ENCODE measurements around the gene CCDC78. TPM values are rescaled to one million over a fixed set of nuclear protein-coding genes. Genes with fewer than 3 reads are reported as not detected.

CCDC78 gene
- total RNA-seq, 1 donor from 2014 or later = 7.6 TPM

DNA sequence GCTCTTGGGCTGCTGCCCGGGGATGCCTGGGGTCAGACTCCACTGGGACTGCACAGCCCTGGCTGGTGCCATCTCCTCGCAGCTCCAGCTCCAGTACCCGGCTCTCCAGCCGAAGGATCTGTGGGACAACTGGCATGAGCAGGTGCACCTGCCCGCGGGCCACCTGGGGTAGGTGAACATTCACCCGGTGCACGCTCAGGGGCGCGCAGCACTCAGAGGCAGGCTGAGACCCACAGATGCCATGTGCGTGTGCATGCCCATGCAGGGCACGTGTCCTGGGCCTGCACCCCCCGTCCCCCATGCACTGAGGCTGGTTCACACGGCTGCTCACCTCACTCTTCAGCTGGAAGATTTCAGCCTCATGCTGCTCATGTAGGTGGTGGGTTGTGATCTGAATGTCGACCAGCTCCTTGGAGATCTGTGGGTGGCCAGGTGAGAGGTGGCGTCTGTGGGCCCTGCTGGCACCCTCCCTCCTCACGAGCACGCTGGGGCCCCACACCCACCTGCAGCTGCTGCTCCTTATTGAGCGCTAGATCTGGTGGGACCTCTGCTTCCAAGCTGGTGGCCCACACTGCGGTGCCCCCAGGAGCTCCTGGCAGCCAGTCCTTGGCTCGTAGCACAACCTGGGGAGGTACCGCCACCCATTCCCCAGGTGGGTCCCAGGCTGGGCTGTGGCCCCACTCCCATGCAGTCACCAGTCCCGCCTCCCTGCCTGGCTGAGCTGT is 618 bp downstream of the CCDC78 start:
- Histone ChIP-seq H3K27me3 (no peaks in the 10 kb centered on the region), H3K9me3 (no peaks in the 10 kb centered on the region), H3K4me3 (no peak overlapping the region), H3K36me3 (no peaks in the 10 kb centered on the region), H3K4me1 (peaks cover 50% of the 10 kb centered on the region), H3K27ac (no peak overlapping the region)
- intact Hi-C loops (cut with DNase I) = no loop called here
- DNase-seq (ENCODE audit: extremely low spot score in 2 of 2) = no peak
- TF ChIP-seq CTCF (IDR thresholded peaks at IDR 0.05) = no peak
- no peak for TF ChIP-seq POLR2A (IDR thresholded peaks at IDR 0.05)
- TF ChIP-seq POLR2AphosphoS5 (IDR thresholded peaks at IDR 0.05; ENCODE audit: insufficient read depth in 1 of 2, low read depth in 1 of 2) = no peak

GRCh38 chr16:725041-725376 is 1.2 kb downstream of the CCDC78 start:
- no peak for TF ChIP-seq CTCF (IDR thresholded peaks at IDR 0.05)
- no peak for TF ChIP-seq POLR2A (IDR thresholded peaks at IDR 0.05)
- no peak for TF ChIP-seq POLR2AphosphoS5 (IDR thresholded peaks at IDR 0.05; ENCODE audit: insufficient read depth in 1 of 2, low read depth in 1 of 2)
- Histone ChIP-seq H3K4me1 (peaks cover 56% of the 10 kb centered on the region), H3K27ac (no peak overlapping the region), H3K36me3 (no peaks in the 10 kb centered on the region), H3K4me3 (no peak overlapping the region), H3K9me3 (no peaks in the 10 kb centered on the region), H3K27me3 (no peaks in the 10 kb centered on the region)
- no peak for DNase-seq (ENCODE audit: extremely low spot score in 2 of 2)
- intact Hi-C loops (cut with DNase I) = no loop called here

DNA sequence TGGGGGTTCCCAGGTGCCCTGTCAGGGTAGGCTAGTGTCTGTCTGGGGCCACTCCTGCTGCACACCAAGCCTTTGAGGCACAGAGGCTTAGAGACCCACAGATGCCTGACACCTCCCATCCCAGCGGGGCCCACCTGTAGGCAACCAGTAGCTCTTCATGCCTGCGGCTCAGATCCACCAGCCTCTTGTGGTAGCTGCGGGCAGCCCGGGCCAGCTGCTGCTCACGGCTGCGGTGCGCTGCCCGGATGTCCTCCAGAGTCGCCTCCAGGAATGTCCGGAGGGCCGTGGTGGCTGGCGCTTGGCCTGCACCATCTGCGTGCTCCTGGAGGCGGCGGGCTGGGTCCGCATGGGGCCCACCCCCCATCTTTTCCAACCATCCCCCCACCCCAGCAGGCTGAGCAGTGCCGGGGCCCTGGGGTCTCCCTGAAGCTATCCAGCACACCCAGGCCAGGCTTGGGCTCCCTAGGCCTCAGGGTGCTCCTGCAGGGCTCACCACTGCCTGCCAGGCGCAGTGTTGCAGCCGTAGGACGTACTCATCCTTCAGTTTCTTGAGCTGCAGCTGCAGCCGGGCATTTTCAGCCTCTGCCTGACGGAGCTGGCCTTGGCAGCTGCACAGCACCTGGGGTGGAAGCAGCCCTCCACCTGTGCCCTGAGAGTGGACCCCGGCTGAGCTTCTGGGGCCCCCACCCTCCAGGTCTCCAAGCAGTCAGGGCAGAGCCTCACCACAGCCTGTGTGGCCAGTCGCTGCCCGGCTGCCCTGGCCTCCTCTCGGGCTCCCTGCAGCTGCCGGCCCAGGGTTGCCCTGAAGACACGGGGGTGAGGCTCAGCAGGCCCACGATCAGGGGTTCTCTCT is 1.8 kb downstream of the CCDC78 start:
- H3K4me3 ChIP-seq = no peak overlapping the region
- no peaks in the 10 kb centered on the region for H3K27me3 ChIP-seq
- no peak for TF ChIP-seq POLR2A (IDR thresholded peaks at IDR 0.05)
- no peak for TF ChIP-seq CTCF (IDR thresholded peaks at IDR 0.05)
- no peak for TF ChIP-seq POLR2AphosphoS5 (IDR thresholded peaks at IDR 0.05; ENCODE audit: insufficient read depth in 1 of 2, low read depth in 1 of 2)
- no peak overlapping the region for H3K27ac ChIP-seq
- no peaks in the 10 kb centered on the region for H3K36me3 ChIP-seq
- intact Hi-C loops (cut with DNase I) = loop anchor here (5.0 kb wide), 1 partner anchor 63 kb away; the partner anchor contains the start of genes CHTF18 and RPUSD1
- no peaks in the 10 kb centered on the region for H3K9me3 ChIP-seq
- peaks cover 59% of the 10 kb centered on the region for H3K4me1 ChIP-seq
- DNase-seq (ENCODE audit: extremely low spot score in 2 of 2) = no peak

- H3K27me3 ChIP-seq = no peaks in the 10 kb centered on the region
- no peaks in the 10 kb centered on the region for H3K9me3 ChIP-seq
- DNase-seq (ENCODE audit: extremely low spot score in 2 of 2) = no peak
- no peak overlapping the region for H3K4me3 ChIP-seq
- intact Hi-C loops (cut with DNase I) = loop anchor here (5.0 kb wide), 1 partner anchor 64 kb away; the partner anchor contains the start of genes CHTF18 and RPUSD1
- TF ChIP-seq POLR2A (IDR thresholded peaks at IDR 0.05) (no peak), CTCF (IDR thresholded peaks at IDR 0.05) (no peak), POLR2AphosphoS5 (IDR thresholded peaks at IDR 0.05; ENCODE audit: insufficient read depth in 1 of 2, low read depth in 1 of 2) (no peak)
- H3K4me1 ChIP-seq = peaks cover 53% of the 10 kb centered on the region
- H3K36me3 ChIP-seq = no peaks in the 10 kb centered on the region
- H3K27ac ChIP-seq = no peak overlapping the region
Measured at GRCh38 chr16:723695-724094, 2.5 kb downstream of the CCDC78 start.
